A549 treated with ZK216348 at 1 μM for 4 hours (cell line): ENCODE data around the gene NME9. TPM values are rescaled to one million over a fixed set of nuclear protein-coding genes. Genes with fewer than 3 reads are reported as not detected.

Source experiments
- total RNA-seq: library from RNA; stranded (reverse); fragments of 200-300 nt; extraction: Qiagen RNA extraction; gene quantifications from 5 replicates; pipeline ENCODE4 v1.2.3, GENCODE V29; 2022; ENCODE audit warnings: low read depth

NME9 gene
- not detected in 5 replicates for total RNA-seq

GRCh38 chr3:138329127-138329983 lies at the start of gene NME9:
Gene NME9 (minus strand): TSS chr3:138329851. CDS start chr3:138329335, 516 bp downstream.

GRCh38 chr3:138347960-138348753 lies 18.5 kb upstream of the NME9 start, which contains the start of gene MRAS:
Gene MRAS (plus strand): TSS chr3:138348579. CDS start chr3:138372884, 24,305 bp downstream.

Other genes starting within 250 kb of the NME9 start
- 6.6 to 11.4 TPM (median 8.4 TPM) in 5 replicates for gene DZIP1L, start 214.2 kb downstream of the NME9 start, total RNA-seq
- not detected in 5 replicates for gene A4GNT, start 197.5 kb downstream of the NME9 start, total RNA-seq
- 10.7 to 12.1 TPM (median 11.7 TPM) in 5 replicates for gene DBR1, start 154.9 kb downstream of the NME9 start, total RNA-seq
- 30.7 to 42.1 TPM (median 34.5 TPM) in 5 replicates for gene ARMC8, start 142.6 kb downstream of the NME9 start, total RNA-seq
- 7.0 to 10.2 TPM (median 8.8 TPM) in 5 replicates for gene MRAS, start 18.7 kb upstream of the NME9 start, total RNA-seq
- 0.54 to 0.84 TPM (median 0.65 TPM) in 5 replicates for gene ESYT3, start 104.8 kb upstream of the NME9 start, total RNA-seq